ENCODE measurements around the gene SPSB2. TPM values are rescaled to one million over a fixed set of nuclear protein-coding genes. Genes with fewer than 3 reads are reported as not detected.

SPSB2 gene
- total RNA-seq, 4 donors from 2014 or later: 16.3 to 35.0 (median 25.6) TPM

- intact Hi-C loops (cut with DNase I): no loop called here
Measured at GRCh38 chr12:6827437-6827911, 45.6 kb downstream of the SPSB2 start.

GRCh38 chr12:6826734-6827436, 46.2 kb downstream of the SPSB2 start:
- H3K4me1 ChIP-seq: peaks cover 8 to 14% of the 10 kb centered on the region in 2 donors
- 77 to 80% methylated on average over 17 to 22 of the region's 22 CpGs for WGBS, 2 donors
- no peak for DNase-seq

More at GRCh38 chr12:6827437-6827911, 45.6 kb downstream of the SPSB2 start:
- peak; percentile 78 to 79 for DNase-seq
- Histone ChIP-seq H3K4me1 (peaks cover 8 to 11% of the 10 kb centered on the region in 2 donors), H3K4me3 (replicated peaks in 1 of 3) (no peak overlapping the region), H3K27ac (no peak overlapping the region), H3K36me3 (no peaks in the 10 kb centered on the region), H3K9me3 (no peaks in the 10 kb centered on the region), H3K27me3 (no peaks in the 10 kb centered on the region)
- WGBS, 2 donors: 2 to 12% methylated on average over 6 to 8 of the region's 8 CpGs
- TF ChIP-seq CTCF (IDR thresholded peaks at IDR 0.05) (no peak), POLR2A (IDR thresholded peaks at IDR 0.05) (no peak)

GRCh38 chr12:6826125-6826733, 46.9 kb downstream of the SPSB2 start:
- H3K4me1 ChIP-seq: peaks cover 8 to 21% of the 10 kb centered on the region in 2 donors
- no peak for DNase-seq
- no peak overlapping the region for H3K27ac ChIP-seq
- H3K9me3 ChIP-seq: no peaks in the 10 kb centered on the region
- no peaks in the 10 kb centered on the region for H3K27me3 ChIP-seq
- no peak for TF ChIP-seq POLR2A (IDR thresholded peaks at IDR 0.05)
- TF ChIP-seq CTCF (IDR thresholded peaks at IDR 0.05): no peak
- WGBS, 2 donors: 72 to 73% methylated on average over 17 of the region's 17 CpGs
- intact Hi-C loops (cut with DNase I): no loop called here
- no peaks in the 10 kb centered on the region for H3K36me3 ChIP-seq
- no peak overlapping the region for H3K4me3 ChIP-seq (replicated peaks in 1 of 3)

More at GRCh38 chr12:6826734-6827436, 46.2 kb downstream of the SPSB2 start:
- no peaks in the 10 kb centered on the region for H3K27me3 ChIP-seq
- intact Hi-C loops (cut with DNase I): no loop called here
- H3K27ac ChIP-seq: no peak overlapping the region
- H3K9me3 ChIP-seq: no peaks in the 10 kb centered on the region
- TF ChIP-seq POLR2A (IDR thresholded peaks at IDR 0.05) (no peak), CTCF (IDR thresholded peaks at IDR 0.05) (no peak)
- no peaks in the 10 kb centered on the region for H3K36me3 ChIP-seq
- no peak overlapping the region for H3K4me3 ChIP-seq (replicated peaks in 1 of 3)

- Histone ChIP-seq H3K36me3 (no peaks in the 10 kb centered on the region), H3K4me3 (replicated peaks in 1 of 3) (no peak overlapping the region), H3K9me3 (no peaks in the 10 kb centered on the region), H3K27ac (no peak overlapping the region), H3K4me1 (peaks cover 8 to 24% of the 10 kb centered on the region in 2 donors), H3K27me3 (no peaks in the 10 kb centered on the region)
- DNase-seq: peak; percentile 70 to 71
- WGBS, 2 donors: 3 to 11% methylated on average over 15 to 17 of the region's 19 CpGs
- intact Hi-C loops (cut with DNase I): no loop called here
- TF ChIP-seq CTCF (IDR thresholded peaks at IDR 0.05) (peak; percentile 39 to 83 (median 76)), POLR2A (IDR thresholded peaks at IDR 0.05) (no peak)
Measured at GRCh38 chr12:6825398-6826124, 47.5 kb downstream of the SPSB2 start.
